GM18505 (cell line): Measurements from ENCODE around the gene FLNB.
"Not testable (repeated sequence)": the region's sequence is repeated elsewhere in the genome, so short reads cannot be mapped to it uniquely, and the experiment has no call there.

Experiments
- ATAC-seq: cut with Tn5 transposase; IDR thresholded peaks from one replicate; pipeline ENCODE4 v1.9.1; 2021; ENCODE audit not compliant: unreplicated experiment
- POLR2A ChIP-seq: IDR thresholded peaks from 4 replicates; pipeline ENCODE4 v1.6.1; 2011; ENCODE audit warnings: borderline replicate concordance; ENCODE audit not compliant: insufficient read depth, insufficient read length; ENCODE audit errors: extremely low read depth

The FLNB gene

GRCh38 chr3:57973715-57974477, 34.3 kb upstream of the FLNB start:
- no peak for TF ChIP-seq POLR2A
- no peak for ATAC-seq

GRCh38 chr3:57974796-57975388, 33.3 kb upstream of the FLNB start:
- no peak for ATAC-seq

GRCh38 chr3:57977818-57978235, 30.4 kb upstream of the FLNB start:
- no peak for ATAC-seq

More at GRCh38 chr3:57974796-57975388, 33.3 kb upstream of the FLNB start:
- TF ChIP-seq POLR2A = no peak

GRCh38 chr3:57978316-57978715, 29.9 kb upstream of the FLNB start:
- no peak for TF ChIP-seq POLR2A
- ATAC-seq = no peak

More at GRCh38 chr3:57977818-57978235, 30.4 kb upstream of the FLNB start:
- TF ChIP-seq POLR2A = no peak

- no peak for TF ChIP-seq POLR2A
- ATAC-seq = no peak
These were observed 27.8 kb upstream of the FLNB start for GRCh38 chr3:57980416-57980815.

GRCh38 chr3:57981483-57982087, 26.6 kb upstream of the FLNB start:
- ATAC-seq = no peak
- TF ChIP-seq POLR2A = no peak

- no peak for ATAC-seq
- TF ChIP-seq POLR2A = no peak
These were observed 25.5 kb upstream of the FLNB start for GRCh38 chr3:57982561-57983243.

- TF ChIP-seq POLR2A = peak; percentile 40
- ATAC-seq = peak; percentile 95
These were observed 24.3 kb upstream of the FLNB start for GRCh38 chr3:57983734-57984518.

GRCh38 chr3:57985176-57985983, 22.8 kb upstream of the FLNB start:
- TF ChIP-seq POLR2A = no peak
- ATAC-seq = no peak

- ATAC-seq = no peak
These were observed 22.3 kb upstream of the FLNB start for GRCh38 chr3:57985984-57986246.

GRCh38 chr3:57986261-57986660, 22.0 kb upstream of the FLNB start:
- no peak for TF ChIP-seq POLR2A
- ATAC-seq = no peak

More at GRCh38 chr3:57985984-57986246, 22.3 kb upstream of the FLNB start:
- no peak for TF ChIP-seq POLR2A

- not testable (repeated sequence) for ATAC-seq
These were observed 19.0 kb upstream of the FLNB start for GRCh38 chr3:57989198-57989597.
